ENCODE measurements around the gene TWSG1.
"Not testable (repeated sequence)": the region's sequence is repeated elsewhere in the genome, so short reads cannot be mapped to it uniquely, and the experiment has no call there.

Gene TWSG1

DNA sequence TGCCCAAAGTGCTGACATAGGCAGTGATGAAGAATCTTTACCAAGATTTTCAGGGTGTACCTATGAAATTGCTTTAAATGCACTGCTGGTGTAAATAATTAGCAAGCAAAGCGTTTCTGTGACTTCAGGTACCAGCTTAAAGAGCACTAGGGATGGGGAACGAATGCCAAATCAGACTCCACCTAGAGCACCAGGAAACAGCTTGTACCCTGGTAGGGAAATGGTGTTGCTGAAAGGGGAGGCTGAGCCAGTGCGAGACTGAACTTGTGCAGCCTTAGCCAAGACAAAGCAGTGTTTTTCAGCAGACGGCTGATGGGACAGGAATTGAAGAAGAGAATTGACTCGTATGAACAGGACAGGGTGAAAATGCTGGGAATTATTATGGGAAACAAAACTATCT, 65.6 kb downstream of the TWSG1 start:
- DNase-seq, result no peak

DNA sequence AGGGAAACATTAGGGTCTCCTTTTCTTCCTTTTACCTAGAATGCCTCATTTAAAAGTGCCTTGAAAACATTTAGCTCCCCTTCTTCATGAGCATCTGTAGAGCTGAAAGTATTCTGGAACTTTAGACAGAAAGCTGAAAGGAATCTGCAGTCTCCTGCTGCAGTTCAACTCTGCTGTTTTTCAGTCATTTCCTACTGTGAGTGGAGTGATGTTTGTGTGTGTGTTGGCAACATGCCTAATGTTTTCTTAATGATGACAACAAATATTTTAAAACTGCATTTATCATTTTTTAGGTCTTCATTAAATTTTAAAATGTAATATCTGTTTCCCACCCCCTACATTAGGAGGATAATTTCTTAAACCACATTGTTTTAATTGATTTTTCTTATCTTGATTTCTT, 66.6 kb downstream of the TWSG1 start:
- DNase-seq, result no peak

DNA sequence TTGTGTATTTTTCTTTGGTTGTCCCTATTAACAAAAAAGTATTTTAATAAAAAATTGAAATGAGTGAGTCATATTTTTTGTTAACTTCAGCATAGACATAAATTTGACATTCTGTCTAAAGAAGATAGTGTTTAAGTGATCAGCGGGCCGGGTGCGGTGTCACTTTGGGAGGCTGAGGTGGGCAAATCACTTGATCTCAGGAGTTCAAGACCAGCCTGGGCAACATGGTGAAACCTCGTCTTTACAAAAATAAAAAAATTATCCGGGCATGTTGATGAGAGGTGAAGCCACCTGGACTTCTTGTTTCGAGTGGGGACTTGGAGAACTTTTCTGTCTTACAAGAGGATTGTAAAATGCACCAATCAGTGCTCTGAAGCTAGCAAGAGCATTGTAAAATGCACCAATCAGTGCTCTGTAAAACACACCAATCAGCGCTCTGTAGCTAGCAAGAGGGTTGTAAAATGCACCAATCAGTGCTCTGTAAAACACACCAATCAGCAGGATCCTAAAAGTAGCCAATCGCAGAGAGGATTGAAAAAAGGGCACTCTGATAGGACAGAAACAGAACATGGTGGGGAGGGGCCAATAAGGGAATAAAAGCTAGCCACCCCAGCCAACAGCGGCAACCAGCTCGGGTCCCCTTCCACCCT, 67.9 kb downstream of the TWSG1 start:
- not testable (repeated sequence) for DNase-seq

DNA sequence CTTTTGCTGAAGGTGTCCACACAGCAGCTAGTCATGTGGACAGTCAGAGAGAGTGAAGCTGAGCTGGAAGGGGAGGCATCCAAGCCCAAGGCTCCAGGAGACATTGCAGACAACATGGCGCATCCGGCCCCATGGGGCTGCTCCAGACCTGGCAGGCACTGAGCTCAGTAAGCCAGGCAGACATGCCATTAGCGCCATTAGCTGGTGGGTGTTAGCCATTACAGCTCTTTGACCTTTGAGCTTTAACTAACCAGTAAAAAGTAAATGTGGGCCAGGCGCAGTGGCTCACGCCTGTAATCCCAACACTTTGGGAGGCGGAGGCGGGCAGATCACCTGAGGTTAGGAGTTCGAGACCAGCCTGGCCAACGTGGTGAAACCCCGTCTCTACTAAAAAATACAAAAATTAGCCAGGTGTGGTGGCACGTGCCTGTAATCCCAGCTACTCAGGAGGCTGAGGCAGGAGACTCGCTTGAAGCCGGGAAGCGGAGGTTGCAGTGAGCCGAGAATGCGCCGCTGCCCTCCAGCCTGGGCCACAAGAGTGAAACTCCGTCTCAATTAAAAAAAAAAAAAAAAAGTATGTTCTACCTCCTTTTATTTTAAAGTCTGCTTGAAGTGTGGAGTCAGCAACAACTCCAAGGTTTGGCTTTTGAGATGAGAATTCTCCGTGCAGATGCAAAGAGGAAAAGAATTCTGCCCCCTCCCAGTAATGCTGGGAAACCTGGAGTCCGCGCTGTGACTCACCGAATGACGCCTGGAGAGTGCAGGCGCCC, 69.4 kb downstream of the TWSG1 start:
- no peak for DNase-seq

DNA sequence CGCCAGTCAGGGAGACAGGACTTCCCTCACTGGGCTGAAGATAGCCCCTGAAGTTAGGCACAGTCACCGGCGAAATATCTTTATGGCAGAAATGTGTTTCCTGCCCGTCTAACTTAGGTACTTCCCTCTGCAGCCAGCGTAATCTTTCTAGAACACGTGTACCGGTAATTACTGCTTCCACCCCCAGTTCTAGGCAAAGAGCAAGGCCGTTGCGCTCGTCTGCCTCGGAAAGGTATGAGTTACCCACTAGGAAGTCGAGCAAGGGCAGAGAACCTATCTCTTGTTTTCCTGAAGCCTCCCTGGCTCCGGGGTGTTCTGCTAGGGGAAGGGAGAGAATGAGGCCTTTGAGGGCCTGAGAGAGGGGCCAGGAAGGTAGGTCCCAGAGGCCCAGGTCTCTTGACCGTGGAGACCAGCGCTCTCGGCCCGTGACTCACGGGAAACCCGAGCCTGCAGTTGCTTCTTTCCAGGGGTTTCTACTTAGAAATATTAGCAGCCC, 70.0 kb downstream of the TWSG1 start:
- DNase-seq, result no peak

DNA sequence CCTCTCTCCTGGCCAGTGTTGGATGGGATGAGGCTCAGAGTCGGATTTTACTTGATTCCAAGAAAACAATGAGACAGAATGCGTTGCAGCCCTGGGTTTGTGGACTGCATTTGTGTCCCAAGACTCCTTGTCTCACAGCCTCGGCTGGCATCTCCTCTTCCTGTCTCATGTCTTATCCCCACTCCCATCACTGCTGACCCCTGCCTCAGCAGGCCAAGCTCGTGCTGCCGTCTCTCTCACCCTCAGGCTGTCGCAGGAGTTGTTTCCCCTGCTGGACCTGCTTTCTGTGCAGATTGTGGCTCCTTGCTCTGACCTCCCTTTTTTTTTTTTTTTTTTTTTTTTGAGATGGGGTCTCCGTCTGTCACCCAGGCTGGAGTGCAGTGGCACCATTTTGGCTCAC, 70.6 kb downstream of the TWSG1 start:
- no peak for DNase-seq

DNA sequence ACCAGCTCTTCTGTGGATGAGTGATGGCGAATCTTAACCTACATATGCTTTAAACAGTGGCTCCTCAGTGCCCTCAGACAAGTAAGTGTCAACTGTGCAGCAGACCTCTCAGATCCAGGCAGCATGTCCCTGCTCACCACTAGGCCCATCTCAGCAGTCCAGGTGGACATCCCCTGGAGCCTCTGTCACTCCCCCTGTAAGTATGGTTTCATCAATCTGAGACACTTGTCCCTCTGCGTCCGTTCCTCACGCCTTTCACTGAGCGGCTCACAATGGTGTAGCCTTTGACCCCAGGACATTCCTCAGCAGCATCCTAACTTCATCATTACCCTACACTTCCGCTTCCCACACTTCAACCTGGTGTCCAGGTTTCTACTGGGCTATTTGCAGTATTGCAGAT, 71.4 kb downstream of the TWSG1 start:
- no peak for DNase-seq

DNA sequence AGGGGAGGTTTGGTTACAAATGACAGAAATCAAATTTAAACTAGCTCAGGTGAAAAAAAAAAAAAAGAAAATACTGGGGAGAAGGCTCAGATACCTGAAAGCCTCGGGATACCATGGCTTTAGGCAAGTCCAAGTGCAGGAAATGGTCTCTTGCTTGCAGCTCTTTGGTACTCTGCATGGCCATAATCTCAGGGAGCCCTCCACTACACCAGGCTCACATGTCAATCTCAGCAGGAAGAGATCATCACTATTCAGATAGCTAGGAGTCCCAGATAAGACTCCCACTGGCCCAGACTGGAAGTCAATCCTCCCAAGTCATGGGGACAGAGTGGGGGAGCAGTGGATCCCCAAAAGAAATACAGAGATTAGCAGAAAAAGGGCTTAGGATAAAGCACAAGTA, 75.9 kb downstream of the TWSG1 start:
- DNase-seq, result no peak

DNA sequence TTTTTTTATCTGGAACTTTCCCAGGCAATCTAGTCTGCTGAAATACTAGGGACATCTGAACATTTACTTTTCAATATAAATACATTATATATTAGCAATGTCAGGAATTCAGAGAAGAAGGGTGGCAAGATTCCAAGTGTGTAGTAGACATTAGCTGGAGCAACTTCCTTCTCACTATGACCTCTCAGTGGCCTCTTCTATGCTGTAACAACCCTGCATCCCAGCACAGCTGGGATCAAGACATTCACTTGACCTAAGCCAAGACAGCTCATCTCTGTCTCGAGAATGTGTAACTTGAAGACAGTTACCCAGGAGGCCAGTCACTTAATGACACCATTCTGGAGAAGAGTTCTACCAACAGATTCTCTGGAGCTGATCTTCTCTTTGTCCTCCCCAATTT, 79.0 kb downstream of the TWSG1 start:
- DNase-seq, result no peak

DNA sequence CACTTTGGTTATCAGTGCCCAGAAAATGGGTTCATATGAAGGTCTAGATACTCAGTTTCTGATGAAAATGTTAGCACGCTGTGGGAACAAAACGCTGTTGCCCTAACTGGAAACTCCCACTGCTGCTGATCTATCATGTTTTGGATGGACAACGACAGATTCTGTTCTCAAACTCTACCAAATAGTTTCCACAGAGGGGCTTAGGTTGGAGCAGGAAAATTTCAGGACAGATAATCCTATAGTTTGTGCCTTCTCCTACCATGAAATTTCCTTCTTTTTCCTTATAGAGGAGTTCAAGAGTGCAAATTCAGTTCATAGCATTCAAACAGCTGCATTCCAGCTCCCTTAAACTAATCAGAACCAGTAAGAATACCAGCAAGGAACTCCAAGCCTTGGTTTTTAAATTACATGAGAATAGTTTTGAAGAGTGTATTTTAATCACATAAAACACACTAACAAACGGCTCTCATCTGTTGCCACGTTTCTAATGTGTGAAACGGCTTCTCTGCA, 82.0 kb downstream of the TWSG1 start:
- DNase-seq, result no peak

DNA sequence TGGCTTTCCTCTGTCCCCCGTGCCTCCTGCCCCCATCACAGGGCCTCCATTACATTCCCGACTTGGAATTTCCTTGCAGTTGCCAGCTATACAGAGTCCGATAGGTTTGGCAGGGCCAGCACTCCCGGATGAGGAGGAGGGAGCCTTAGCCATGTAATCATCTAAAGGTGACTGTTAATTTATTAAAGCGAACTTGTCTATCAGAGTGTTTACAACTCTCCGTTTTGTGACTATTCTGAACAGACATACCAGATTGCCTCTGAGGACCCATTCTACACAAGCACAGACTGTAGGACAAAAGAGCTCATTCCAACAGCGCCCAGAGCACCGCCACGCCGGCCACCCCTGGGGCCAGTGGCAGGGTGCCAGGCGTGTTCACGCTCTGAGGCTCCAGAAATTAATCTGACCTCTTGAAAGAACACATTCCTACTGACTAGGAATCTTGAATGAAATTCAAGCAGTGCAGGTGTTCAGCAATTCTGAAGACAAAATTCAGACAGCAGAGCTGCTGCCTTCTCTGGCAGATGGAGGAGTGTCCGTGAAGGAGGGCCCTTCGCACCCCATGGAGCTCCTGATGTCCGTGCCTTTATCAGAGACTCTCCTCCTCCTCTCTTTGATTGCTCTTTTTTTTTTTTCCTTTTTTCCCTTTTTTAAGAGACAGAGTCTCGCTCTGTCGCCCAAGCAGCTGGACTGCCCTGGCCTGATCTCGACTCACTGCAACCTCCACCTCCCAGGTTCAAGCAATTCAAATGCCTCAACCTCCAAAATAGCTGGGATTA, 82.7 kb downstream of the TWSG1 start:
- peak; percentile 52 for DNase-seq

DNA sequence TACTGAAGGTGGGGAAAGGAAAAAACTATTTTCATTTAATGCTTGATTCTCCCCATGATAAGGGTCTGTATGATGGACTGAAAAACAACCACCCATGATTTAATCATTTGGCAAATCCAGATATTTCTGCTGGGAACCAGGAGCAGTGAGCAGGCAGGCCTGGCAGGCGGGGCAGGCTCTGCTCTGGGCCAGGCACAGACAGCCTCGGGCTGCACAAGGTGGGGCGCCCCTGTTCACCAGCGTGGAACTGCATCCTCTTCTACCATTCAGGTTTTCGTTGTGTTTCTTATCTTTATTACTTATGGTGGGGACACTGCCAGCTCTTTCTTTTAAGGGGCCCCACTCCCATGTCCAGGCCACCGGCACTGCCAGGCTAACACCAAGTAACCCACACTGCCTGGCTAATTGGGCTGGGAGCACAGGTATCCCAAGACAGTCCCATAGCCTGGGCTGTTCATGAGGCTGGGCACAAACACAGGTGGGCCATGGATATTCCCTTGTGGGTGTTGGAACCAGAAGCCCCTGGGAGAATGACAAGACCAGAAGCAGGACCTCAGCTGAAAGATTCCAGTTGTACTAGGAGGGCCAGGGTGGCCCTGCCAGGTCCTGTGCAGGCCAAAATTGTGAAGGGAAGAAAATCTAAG, 83.6 kb downstream of the TWSG1 start:
- no peak for DNase-seq

DNA sequence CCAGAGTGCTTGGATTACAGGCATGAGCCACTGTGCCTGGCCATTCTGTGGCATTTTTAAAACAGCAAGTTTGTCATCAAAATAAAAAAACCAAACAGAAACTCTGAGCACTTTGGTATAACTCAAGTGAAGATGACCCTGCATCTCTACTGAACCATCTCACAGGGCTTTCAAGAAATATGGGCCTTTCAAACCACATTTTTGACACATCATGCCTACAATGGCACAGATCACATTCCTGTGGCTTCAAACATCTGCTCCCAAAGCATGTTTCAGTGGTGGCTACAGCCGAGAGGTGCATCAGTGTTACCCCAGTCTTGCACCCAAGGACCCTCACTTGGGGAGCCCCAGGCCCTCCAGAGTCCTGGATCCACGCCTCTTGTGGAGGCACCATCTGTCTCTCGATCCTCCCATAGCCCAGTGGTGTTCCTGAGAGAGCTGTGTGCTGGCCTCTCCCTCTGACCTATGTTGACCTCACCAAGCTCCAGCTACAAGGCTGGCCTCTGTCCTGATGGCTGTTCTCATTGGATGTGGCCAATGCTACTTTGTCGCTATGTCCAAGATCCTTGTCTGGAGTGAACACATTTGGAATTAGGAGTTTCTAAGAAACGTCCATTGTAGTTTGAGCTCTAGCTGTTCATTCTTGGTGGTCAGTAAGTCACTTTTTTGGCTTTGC, 85.5 kb downstream of the TWSG1 start:
- no peak for DNase-seq

DNA sequence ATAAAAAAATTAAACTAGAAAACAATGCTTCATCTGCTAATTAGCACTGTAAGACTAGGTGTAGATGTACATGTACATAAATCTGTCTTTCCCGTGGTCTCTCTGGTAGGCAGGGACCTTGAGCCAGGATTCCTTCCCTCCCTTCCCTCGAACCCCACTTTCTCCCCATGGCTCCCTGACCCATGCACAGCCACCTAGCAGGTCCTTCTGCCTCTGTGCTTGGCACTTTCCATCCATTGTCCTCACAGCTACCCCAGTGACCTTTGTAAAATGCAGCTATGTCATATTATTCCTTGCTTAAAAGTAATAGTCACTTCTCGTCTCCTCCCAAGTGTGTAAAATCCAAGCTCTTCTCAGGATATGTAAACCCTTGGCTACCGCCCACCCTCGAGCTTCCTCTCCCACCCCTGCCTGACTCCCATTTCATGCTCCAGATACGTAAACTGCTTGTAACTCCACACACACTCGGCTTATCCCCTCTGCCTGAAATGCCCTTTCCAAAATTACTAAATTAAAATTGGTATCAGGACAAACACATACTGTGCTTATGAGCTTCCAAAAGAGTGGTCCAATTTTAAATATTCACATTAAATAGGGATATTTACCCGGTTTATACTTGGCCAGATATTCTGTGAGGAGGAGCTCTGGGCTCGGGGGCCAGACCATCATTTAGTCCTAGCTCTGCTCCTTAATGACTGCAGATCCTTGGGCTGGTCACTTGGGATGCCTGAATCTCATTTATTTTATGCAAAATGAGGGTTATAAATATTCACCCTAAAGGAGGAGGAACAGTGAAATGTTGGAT, 86.7 kb downstream of the TWSG1 start:
- DNase-seq, result no peak

DNA sequence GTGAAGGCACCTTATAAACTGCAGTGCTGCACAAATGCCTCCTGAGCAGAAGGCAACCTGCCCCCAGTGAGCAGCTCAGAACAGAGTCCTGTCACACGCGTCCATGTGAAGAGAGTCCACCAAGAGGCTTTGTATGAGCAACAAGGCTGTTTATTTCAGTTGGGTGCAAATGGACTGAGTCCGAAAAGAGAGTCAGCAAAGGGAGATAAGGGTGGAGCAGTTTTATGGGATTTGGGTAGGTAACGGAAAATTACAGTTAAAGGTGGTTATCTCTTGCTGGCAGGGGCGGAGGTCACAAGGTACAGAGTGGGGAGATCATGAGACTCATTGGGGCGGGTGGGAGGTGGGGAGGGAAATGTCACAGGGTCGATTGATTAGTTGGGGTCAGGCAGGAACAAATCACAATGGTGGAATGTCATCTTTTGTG, 87.3 kb downstream of the TWSG1 start:
- no peak for DNase-seq

DNA sequence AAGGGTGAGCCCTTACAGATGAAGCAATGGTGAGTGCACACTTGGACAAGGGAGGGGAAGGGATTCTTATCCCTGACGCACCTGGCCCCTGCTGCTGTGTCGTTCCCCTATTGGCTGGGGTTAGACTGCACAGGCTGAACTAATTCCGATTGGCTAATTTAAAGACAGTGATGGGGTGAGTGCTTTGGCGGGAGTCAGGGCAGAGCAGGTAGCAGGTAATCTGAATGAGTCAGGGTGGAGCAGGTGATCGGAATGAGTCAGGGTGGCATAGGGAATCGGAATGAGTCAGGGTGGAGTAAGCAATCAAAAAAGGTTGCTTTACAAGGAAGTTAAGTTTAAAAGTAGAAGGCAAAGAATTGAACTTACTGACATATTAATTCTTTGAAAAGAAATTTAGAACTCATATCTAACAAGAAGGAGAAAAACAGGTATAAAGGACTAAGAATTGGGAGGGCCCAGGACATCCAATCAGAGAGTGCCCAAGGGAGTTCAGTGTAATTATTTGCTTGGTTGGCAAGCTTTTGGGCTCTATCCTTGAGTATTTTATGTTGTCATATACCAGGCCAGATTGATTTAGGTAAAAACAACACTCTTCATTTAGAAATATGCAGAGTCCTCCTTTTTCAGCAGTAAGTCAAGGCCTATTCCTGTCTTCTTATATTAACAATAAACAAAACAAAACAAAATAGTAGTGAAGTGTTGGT, 88.4 kb downstream of the TWSG1 start:
- no peak for DNase-seq

DNA sequence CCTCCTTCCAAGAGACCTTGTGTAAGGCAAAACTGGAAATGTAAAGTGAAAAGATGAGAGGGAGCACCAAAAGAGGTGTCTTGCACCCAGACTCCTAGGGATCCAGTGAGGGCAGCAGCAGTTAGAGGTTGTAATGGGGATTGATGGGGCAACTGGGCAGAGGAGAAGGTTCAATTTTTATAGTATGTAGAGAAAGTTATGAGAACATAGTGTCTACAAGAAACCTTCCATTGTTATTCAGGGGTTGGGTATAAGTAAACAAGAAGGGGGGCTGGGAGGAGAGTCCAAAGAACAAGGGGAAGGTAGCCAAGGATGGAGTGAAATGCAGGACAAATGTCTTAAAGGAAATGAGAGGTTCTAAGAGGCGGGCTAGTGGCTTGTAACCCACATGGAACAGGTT, 89.1 kb downstream of the TWSG1 start:
- DNase-seq, result not testable (repeated sequence)

DNA sequence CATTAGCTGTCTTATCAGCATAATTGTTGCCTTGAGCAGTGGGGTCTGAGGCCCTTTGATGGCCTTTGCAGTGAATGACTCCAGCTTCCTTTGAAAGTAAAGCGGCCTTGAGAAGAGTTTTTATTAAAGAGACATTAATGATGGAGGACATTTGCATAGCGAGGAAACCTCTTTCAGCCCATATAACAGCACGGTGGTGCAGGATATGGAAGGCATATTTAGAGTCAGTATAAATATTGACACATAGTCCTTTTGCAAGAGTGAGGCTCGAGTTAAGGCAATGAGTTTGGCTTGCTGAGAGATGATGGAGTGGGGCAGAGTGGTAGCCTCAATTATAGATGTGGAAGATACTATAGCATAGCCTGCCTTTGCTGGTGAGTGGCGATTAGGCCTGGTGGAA, 89.7 kb downstream of the TWSG1 start:
- DNase-seq, result not testable (repeated sequence)

DNA sequence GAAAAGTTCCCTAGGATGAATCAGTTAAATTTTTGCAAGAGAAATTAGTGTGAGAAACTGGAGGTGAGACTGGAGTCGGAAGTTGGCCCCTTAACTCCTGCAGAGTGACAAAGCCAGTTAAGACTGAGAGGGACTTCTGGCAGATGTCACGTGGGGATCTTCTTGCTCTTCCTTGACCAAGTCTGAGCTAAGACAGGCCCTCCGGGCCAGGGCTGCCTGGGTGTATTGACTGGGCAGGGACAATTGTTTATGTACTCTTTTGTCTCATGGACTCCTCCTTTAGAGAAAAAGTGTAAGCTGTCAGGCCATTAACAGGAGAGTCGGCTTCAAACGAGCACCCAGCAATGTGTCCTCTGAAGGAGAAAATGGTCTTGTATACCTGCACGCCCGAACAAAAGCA, 92.2 kb downstream of the TWSG1 start:
- DNase-seq, result no peak

DNA sequence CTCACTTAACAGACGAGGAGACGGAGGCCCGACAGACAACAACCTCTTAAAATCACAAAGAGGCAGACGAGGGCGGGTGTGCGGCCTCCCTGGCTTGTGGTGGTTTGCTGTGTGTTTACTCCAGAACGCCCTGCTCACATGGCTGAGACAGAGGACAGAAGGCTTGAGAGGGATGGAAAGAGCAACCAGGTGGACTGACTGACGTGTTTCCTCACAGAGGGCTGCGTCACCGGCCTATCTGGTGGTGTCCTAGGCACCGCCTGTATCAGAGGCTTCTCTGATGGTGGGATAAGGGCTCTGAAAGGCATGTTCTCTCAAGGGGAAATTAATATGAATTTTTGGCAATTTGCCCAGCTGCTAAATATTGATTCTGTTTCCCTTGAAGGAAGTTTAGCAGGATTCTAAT, 93.7 kb downstream of the TWSG1 start:
- DNase-seq, result no peak

Data from NCI-H2227 treated with DMSO at 0.1 percent for 48 hours (cell line).